NCI-H345 treated with DMSO at 0.1 percent for 48 hours (cell line): ENCODE data around the gene SYVN1.
"Not testable (repeated sequence)": the region's sequence is repeated elsewhere in the genome, so short reads cannot be mapped to it uniquely, and the experiment has no call there.

Experiments
- DNase-seq: peaks from one replicate; lab custom pipeline; 2025; ENCODE audit not compliant: unreplicated experiment; lab: John Stamatoyannopoulos, UW

SYVN1 gene

DNA sequence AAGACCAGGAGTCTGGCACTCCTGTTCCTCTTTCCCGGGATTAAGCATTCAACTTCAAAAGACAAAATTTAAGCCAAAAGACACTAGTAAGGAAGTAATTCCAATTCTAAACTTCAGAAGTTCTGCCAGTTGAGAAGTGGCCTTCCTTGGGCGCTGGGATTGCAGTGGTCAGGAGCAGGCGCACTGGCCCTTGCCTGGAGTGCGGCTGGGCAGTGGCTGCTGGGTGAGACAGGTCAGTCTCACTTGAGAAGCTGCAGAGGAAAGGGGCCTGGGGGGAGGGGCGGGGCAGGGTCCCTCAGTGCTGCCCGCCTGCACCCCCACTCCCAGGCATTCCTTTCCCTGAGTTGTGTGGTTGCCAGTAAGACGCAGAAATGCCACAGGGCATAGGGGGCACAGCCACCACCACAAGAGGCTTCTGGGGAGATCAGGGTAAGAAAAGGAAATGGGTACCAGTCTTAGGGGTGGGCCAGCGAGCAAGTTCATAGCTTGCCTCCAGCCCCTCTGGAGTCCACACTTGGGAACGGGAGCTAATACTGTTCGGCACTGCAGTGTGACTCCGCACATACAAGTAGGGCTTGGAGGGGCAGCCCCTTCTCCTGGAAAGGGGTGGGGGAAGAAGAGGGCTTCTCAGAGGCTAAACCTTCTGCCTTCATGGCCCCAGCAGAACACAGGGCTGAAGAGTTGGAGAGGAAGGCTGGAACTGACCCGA lies 6.7 kb downstream of the SYVN1 start:
- DNase-seq, result no peak

DNA sequence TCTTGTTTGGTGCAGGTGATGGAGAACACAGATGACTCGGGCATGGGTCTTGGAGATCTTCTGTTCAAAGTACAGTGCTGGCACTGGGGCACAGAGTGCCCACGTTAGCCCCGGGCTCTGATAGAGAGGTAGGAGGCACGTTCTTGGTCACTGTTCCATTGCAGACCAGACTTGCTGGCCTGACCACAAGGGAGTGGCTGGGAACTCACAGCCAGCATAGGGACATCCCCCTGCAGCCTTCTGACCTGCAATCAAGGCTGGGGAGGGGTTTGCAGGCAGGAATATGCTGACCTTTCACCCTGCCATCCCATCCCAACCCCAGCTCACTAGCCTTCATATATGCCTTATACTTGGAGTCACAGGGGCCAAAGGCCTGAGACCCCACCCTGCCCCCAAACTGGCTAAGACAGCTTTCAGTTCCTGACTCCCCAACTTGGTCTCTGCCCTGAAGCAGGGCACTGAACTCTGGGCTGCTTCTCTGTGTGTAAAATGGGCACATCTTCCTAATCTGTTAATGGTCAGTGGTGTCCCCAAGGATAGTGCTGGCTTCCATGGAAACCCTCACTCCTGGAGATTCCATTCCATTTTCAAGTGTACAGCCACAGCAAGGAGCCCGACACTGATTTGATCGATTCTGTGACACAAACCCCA lies 7.6 kb downstream of the SYVN1 start:
- no peak for DNase-seq

DNA sequence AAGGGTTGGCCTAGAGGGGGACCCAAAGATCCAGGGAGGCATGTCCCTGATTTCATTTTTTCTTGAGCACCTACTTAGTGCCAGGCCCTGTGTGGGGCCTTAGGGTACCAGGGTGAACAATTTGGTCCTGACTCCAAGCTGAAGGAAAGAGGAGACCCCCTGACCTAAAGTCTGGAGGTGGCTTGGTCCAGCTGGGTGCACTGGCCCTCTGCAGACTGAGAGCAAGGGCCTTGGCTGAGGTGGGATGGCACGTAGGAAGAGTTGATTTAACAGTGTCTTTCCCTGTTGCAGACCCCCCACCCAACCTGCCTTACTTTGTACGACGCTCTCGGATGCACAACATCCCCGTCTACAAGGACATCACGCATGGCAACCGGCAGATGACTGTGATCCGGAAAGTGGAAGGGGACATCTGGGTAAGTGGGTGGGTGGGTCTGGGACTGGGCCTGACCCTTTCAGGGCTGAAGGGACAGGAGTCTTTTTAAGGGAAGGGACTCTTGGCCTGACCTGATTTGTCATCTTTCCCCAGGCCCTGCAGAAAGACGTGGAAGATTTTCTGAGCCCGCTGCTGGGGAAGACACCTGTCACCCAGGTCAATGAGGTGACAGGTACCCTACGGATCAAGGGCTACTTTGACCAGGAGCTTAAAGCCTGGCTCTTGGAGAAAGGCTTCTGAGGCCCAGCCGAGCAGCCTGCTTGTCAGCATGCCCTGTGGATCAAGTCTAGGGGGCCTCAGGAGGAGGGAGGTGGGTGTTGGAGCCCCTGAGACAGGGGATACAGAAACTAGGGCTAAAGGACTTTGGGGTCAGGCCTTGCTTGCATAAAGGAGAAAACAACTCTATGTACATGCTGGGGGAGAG lies 8.9 kb downstream of the SYVN1 start:
- DNase-seq, result no peak

DNA sequence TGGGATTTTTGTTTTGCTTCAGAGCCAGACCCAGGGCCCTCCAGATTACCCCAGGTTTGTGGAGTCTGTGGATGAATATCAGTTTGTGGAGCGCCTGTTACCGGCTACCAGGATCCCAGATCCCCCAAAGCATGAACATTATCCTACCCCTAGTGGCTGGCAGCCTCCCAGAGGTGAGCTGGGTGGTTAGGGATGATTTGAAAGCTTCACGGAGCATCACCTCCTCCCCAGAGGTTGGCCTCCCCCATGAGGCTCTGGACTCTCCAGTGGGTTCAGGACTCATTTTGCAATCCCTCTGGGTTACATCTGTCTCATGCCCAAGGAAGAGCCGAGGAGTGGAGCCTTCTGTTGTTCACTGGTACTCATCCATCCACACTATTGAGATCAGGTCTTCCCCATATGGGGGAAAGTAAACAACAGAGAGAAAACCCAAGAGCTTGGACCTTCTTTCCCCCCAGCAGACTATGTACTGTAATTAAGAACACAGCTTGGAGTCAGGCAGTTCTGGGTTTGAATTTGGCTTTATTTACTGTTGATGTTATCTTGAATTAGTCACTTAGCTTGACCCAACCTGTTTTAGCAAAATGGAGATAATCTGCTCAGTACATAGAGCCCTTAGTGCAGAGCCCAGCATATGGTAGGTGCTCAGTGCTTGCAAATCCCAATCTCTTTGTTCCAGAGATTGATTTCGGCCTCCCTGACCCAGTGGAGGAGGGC lies 9.7 kb downstream of the SYVN1 start:
- no peak for DNase-seq

DNA sequence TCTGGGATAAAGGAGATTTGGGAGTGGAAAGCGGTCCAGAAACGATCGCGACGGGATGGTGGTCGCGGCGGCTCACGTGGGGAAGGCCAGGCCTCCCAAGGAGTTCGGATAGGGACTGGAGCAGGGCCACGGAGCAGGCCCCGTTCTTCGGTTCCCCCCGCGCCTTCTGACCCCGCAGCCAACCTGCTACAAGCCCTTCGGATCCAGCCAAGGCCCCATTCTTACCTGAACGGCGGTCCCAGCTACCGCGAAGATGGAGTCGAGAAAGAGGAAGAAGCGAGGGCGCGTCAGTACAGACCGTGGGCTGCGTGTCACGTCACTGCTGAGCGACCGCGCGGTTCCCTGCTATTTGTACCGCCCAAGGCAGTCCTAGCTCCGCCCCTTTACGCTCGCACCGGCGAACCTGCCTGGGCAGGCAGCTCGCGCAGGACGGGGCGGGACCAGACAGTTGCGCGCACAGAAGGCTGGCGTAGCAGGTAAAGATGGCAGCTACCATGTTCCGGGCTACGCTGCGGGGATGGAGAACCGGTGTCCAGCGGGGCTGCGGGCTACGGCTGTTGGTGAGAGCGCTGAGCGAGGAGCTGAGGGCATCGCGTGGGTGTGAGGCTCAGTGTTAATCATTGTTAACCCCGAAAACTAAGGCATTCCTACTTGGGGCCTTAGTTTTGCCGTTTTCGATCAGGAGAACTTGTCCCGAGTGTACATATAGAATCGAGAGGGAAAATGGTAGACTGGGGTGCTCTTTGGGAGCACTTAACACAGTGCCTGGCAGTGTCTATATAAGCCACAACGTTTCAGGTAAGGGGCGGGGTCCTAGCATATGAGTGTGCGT lies 12.2 kb downstream of the SYVN1 start, which contains the start of the genes FAU and MRPL49:
FAU (minus strand) TSS at position 270 of the 832 bp plus-strand sequence. CDS start 321 bp downstream, outside the sequence.
MRPL49 (plus strand) TSS at position 457 of the 832 bp plus-strand sequence; CDS start at position 483, 26 bp downstream.
- DNase-seq, result peak; percentile 98

DNA sequence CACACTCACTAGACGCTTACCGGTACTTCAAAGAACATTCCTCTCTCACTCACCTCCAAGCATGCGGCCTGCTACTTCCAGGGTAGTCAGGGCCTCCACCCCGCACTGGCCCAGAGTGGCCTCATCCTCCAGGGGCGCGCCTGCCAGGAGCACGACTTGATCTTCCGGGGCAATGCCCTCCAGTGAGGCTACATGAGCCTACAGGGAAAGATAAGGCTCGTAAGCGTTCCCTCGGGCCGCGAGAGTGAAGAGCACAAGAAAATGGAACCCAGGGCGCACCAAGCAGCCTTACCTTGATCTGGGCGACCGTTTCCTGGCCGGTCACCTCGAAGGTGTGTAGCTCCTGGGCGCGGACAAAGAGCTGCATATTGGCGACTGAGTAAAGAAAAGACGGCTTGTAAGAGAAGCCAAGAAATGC lies 12.9 kb downstream of the SYVN1 start:
- DNase-seq, result no peak

DNA sequence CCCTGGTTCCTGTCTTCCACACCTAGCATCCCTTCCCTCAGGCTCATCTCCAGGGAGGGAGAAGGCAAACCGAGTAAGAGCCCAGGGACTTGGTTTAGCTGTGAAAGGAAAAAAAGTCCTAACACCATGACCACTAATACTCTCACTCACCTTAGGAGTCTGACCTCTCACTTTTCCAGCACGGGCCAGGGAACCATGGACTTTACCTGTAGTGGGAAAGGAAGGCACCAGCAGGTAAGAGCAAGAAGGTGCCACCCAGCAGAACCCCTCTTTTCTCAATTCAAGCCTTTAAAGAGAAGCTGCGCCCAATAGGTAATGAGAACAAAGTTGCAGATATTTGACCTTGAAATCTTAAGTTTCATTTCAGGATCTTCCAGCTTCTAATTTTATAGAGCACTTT lies 13.5 kb downstream of the SYVN1 start:
- no peak for DNase-seq

DNA sequence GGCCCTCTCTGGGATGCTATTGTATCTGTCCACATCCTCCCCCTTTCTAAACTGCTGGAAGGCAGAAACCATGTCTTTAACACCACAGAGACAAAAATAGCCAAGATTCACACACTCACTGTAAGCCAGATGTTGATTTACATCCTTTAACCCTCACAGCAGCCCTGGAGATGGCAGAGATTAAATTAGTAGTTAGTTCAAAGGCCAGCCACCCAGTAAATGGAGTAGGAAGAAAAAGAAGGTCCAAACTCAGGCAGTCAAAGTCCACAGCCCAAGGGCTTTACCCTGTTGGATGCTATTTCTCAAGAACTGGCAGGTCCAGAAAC lies 14.7 kb downstream of the SYVN1 start:
- no peak for DNase-seq

DNA sequence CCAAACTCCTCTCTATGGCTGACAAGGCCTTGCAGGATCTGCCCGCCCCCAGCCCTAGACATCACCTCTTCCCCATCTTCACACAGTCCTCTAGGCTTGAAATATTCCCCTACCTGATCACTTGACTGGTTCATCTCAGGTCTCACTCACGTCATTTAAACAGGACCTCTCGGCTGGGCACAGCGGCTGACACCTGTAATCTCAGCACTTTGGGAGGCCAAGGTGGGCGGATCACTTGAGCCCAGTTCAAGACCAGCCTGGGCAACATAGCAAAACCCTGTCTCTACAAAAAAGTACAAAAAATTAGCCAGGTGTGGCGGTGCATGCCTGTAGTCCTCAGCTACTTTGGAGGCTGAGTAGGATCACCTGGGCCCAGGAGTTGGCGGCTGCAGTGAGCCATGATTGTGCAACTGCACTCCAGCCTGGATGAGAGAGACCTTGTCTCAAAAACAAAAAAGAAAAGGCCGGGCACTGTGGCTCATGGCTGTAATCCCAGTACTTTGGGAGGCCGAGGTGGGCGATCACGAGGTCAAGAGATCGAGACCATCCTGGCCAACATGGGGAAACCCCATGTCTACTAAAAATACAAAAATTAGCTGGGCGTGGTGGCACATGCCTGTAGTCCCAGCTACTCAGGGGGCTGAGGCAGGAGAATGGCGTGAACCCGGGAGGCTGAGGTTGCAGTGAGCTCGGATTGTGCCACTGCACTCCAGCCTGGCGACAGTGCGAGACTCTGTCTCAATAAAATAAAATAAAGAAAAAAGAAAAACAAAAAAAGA lies 15.2 kb downstream of the SYVN1 start:
- not testable (repeated sequence) for DNase-seq

DNA sequence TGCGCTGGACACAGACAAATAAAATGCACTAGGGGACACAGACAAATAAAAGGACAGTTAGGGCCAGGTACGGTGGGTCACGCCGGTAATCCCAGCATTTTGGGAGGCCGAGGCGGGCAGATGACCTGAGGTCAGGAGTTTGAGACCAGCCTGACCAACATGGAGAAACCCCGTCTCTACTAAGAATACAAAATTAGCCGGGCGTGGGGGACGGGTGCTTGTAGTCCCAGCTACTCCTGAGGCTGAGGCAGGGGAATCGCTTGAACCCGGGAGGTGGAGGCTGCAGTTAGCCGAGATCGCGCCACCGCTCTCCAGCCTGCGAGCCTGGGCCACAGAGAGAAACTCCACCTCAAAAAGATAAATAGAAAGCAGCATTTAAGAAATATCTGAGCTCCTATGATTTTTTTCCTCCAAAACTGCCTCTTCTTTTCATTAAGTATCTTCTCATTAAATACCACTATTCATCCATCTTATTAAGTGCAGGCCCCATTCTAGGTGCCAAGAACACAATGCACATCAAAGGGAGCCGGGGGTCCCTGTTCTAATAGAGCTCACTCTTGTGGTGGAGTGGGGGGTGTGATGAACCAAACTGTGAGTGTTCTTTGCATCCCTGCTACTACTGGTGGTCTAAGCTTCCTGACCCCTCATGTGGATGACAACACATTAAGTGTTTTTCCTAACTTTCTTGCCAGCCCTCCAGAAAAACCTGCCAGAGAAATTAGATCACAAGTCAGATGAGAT lies 16.1 kb downstream of the SYVN1 start:
- DNase-seq, result no peak

DNA sequence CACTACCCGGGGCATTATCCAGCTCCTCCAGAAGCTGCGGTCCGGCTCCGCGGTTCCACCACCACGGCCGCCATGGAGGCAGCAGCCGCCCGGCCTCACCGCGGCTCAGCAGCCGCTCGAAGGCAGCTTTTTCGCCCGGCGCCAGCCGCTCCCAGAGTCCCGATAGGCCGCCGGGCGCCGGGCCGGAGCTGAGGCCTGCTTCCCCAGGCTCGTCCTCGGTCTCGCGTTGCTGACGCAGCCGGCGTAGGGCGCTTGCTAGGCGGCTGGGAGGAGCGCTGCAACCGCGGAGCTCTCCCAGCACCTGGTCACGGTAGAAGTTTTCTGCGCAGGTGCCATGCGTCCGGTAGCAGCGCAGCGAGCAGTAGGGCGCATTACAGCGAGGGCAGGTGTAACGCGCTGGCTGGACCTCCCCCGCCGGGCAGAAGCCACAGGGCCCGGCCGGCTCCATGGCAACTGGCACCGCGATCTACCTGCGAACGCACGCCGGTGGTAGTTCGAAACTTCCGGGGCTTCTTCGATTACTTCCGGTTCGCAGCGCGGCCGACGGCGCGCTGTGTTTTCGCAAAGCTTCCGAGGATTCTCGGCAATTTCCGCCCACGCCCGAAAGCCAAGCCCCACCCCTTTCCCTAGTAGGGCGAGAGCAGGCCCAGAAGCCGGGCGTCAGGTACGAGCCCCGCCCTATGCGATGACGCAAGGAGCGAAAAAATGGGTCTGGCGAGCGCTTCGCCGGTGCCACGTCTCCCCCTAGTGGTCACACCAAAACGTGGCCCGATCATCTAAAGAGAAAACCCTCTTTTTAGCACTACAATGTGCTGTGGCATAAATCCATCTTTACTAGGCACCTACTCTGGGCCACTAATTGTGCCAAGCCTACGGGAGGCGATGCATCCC lies 16.9 kb downstream of the SYVN1 start, which contains the start of gene ZNHIT2:
ZNHIT2 (minus strand) TSS at position 496 of the 891 bp plus-strand sequence; CDS start at position 448, 48 bp downstream.
- peak; percentile 97 for DNase-seq

DNA sequence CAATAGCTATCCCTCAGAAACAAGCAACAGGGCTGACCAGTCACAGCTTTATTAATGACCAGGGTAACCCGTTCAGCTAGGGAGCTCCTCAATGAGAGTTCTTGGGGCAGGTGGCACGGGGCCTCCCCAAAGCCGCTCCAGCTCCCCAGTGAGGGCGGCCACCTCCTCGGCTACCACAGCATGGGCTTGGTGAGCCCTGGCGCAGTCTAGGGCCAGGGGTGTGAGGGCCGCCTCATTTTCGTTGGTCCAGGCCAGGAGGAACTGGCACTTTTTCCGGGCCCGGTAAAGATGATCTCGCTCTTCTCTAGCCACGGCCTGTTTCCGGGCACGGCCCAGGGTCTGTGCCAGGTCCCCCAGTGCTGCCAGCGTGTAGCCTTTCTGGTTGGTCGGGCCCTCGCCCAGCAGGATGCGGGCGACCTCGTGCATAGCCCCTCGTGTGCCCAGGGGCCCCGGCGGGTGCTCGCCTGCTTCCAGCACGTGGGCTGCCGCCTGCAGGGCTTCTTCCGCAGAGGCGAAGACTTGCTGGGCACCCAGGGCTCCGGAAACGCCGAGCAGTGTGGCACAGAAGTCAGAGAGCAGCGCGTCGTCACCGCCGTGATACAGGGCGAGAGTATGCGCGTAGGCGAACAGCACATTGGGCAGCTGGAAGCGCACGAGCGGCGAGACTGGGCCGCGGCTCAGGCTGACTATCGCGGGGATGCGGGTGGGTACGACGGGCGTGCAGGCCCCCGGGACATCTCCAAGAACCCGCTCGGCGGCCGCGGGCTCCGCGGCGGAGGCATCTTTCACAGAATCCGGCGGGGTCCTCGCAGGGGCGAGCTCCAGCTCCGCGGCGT lies 17.7 kb downstream of the SYVN1 start:
- DNase-seq, result no peak

DNA sequence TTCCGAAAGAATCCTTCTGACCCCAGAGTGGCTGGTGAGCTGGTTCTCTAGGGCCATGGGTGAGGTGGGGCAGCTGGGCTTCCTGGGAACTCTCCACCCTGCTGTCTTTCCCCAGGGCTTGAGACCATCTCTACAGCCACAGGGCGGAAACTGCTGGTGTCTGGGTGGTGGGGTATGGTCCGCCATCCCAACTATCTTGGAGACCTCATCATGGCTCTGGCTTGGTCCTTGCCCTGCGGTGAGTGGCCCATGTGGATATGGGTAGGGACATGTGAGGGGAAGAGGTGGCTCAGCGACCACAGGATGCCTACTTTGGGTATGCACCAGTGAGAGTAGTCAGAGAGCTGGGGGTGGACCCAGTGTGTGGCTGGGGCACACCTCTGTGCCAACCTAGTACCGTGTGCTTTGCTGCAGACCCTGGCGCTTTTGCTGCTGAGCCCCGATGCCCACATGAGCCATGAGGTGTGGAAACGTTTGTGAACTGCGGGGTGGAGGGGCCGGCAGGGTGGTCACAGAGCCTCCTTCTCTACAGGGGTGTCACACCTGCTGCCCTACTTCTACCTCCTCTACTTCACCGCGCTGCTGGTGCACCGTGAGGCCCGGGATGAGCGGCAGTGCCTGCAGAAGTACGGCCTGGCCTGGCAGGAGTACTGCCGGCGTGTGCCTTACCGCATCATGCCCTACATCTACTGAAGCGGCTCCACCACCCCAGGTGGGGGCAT lies 18.8 kb downstream of the SYVN1 start:
- DNase-seq, result no peak

DNA sequence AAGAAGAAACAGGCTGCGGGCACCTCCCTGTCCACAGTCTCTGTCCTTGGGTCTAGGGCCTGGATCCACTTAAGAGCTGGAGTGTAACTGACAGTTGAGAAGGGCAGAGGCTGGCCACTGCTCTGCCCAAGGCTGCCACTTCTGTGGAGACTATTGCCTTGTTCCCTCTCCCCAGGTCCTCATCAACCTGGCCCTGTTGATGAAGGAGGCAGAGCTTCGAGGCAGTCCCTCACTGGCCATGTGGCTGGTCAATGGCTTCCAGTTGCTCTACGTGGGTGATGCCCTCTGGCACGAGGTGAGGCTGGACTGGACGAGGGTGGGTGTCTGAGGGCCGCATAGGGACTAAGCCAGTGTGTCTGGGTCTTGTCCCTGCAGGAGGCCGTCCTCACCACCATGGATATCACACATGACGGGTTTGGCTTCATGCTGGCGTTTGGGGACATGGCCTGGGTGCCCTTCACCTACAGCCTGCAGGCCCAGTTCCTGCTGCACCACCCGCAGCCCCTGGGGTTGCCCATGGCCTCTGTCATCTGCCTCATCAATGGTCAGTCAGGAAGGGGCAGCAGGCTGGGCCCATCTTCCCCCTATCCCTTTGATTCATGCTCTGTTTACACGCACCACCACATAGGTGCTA lies 19.7 kb downstream of the SYVN1 start:
- DNase-seq, result no peak

DNA sequence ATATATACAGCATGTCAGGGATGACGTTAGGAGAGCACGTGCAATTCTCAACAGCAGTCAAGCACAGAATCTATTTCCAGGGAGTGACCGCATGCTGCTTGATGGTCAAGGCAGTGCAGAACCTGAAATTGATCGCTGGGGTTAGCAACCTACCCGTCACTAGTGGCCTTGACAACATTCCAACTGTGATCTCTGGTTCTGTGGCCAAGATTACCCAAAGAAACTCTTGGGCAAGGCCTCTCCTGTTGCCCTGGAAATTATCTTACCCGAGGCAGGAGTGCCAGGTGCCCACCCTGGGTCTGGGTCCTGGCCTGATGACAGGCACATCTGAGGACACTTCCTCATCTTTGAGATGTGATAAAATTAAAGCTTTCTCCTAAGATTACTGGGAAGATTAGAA lies 20.5 kb downstream of the SYVN1 start:
- DNase-seq, result no peak

DNA sequence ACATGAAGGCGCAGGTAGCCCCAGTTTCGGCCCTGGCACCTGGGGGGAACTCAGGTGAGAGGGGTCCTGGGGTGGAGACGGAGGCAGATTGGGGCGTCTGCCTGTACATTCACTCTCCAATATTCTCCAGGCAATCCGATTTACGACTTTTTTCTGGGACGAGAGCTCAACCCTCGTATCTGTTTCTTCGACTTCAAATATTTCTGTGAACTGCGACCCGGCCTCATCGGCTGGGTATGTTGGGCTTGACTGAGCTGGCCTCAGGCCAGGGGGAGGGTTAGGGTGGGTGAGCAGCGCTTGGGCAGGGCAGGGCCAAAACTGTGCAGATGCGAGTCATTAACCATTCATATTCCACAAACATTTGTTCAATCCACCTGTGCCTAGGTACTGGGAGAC lies 21.0 kb downstream of the SYVN1 start:
- no peak for DNase-seq
